ENCODE data around the gene LRRC43. TPM values are rescaled to one million over a fixed set of nuclear protein-coding genes. Genes with fewer than 3 reads are reported as not detected.

Gene LRRC43
- polyA plus RNA-seq, 6 donors from 2014 or later: not detected

Other genes starting within 250 kb of the LRRC43 start
- gene BCL7A, start 161.2 kb upstream of the LRRC43 start, polyA plus RNA-seq (ENCODE audit: low read depth in 6 of 6): 100 to 1,000 TPM in 3 of 6 donors, 10 to 100 TPM in 3; 65.2 to 135 (median 87.0) TPM
- 10 to 100 TPM in 4 of 6 donors, 1 to 10 TPM in 2; 8.5 to 30.4 (median 11.0) TPM for gene MLXIP, start 104.4 kb upstream of the LRRC43 start, polyA plus RNA-seq (ENCODE audit: low read depth in 6 of 6)
- gene IL31, start 8.9 kb upstream of the LRRC43 start, polyA plus RNA-seq (ENCODE audit: low read depth in 6 of 6): not detected
- gene B3GNT4, start 20.6 kb downstream of the LRRC43 start, polyA plus RNA-seq (ENCODE audit: low read depth in 6 of 6): under 1 TPM in 3 of 6 donors, not detected in 3; 0.54 to 0.84 (median 0.56) TPM
- 10 to 100 TPM; 38.0 to 61.1 (median 54.3) TPM for gene DIABLO, start 42.9 kb downstream of the LRRC43 start, polyA plus RNA-seq (ENCODE audit: low read depth in 6 of 6)
- gene VPS33A, start 83.4 kb downstream of the LRRC43 start, polyA plus RNA-seq (ENCODE audit: low read depth in 6 of 6): 10 to 100 TPM; 20.9 to 37.1 (median 23.9) TPM
- gene CLIP1, start 239.5 kb downstream of the LRRC43 start, polyA plus RNA-seq (ENCODE audit: low read depth in 6 of 6): 10 to 100 TPM in 1 of 6 donors, 1 to 10 TPM in 5; 1.4 to 21.0 (median 9.1) TPM